ENCODE measurements around the gene KICS2. TPM values are rescaled to one million over a fixed set of nuclear protein-coding genes. Genes with fewer than 3 reads are reported as not detected.

Gene KICS2
- total RNA-seq, 1 experiment from 2014 or later: 8.6 TPM

DNA sequence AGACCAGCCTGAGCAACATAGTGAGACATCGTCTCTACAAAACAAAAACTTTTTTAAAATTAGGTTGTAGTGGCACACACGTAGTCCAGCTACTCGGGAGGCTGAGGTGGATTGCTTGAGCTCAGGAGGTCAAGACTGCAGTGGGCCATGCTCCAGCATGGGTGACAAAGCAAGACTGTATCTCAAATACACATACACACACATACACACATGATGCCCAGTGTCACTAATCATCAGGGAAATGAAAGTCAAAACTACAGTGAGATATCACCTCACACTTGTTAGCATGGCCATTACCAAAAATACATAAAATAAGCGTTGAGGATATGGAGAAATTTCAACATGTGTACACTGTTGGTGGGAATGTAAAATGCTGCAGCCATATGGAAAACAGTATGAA, 33.2 kb upstream of the KICS2 start:
- no peaks in the 10 kb centered on the region for H3K4me1 Mint-ChIP-seq (ENCODE audit: low read depth, unreplicated experiment)
- DNase-seq: no peak
- no peak overlapping the region for H3K4me3 Mint-ChIP-seq (ENCODE audit: unreplicated experiment)
- no TSS peak for BruUV-seq (replicated peaks)
- Histone ChIP-seq H3K4me1 (no peaks in the 10 kb centered on the region), H3K36me3 (ENCODE audit: control insufficient read depth, insufficient read depth, low read length) (no peaks in the 10 kb centered on the region), H3K27me3 (replicated peaks; ENCODE audit: control insufficient read depth, insufficient read depth, low read length) (no peaks in the 10 kb centered on the region), H3K9me3 (no peaks in the 10 kb centered on the region), H3K4me3 (ENCODE audit: low read depth, low read length) (no peak overlapping the region)
- H3K36me3 Mint-ChIP-seq (ENCODE audit: insufficient read depth, unreplicated experiment): no peaks in the 10 kb centered on the region
- no peaks in the 10 kb centered on the region for H3K27me3 Mint-ChIP-seq (ENCODE audit: insufficient read depth, unreplicated experiment)
- no peak overlapping the region for H3K27ac Mint-ChIP-seq (ENCODE audit: unreplicated experiment)
- TF ChIP-seq, protein P1, sequence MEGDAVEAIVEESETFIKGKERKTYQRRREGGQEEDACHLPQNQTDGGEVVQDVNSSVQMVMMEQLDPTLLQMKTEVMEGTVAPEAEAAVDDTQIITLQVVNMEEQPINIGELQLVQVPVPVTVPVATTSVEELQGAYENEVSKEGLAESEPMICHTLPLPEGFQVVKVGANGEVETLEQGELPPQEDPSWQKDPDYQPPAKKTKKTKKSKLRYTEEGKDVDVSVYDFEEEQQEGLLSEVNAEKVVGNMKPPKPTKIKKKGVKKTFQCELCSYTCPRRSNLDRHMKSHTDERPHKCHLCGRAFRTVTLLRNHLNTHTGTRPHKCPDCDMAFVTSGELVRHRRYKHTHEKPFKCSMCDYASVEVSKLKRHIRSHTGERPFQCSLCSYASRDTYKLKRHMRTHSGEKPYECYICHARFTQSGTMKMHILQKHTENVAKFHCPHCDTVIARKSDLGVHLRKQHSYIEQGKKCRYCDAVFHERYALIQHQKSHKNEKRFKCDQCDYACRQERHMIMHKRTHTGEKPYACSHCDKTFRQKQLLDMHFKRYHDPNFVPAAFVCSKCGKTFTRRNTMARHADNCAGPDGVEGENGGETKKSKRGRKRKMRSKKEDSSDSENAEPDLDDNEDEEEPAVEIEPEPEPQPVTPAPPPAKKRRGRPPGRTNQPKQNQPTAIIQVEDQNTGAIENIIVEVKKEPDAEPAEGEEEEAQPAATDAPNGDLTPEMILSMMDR (IDR thresholded peaks at IDR 0.05; ENCODE audit: insufficient read depth in 1 of 2, low read depth in 1 of 2, low read length in 1 of 2, severe bottlenecking in 1 of 2, unreplicated experiment in 1 of 2): no peak
- ChIA-PET POLR2A (no interaction called here), CTCF (interaction anchor here (1.8 kb wide), 1 partner anchor 416 kb away, joined by 6 read pairs; no protein-coding TSS in a partner anchor)
- intact Hi-C loops (cut with micrococcal nuclease; ENCODE audit: unreplicated experiment): loop anchor here (5.0 kb wide), 1 partner anchor 73 kb away; no protein-coding TSS in a partner anchor
- H3K9me3 Mint-ChIP-seq (ENCODE audit: unreplicated experiment): no peaks in the 10 kb centered on the region

DNA sequence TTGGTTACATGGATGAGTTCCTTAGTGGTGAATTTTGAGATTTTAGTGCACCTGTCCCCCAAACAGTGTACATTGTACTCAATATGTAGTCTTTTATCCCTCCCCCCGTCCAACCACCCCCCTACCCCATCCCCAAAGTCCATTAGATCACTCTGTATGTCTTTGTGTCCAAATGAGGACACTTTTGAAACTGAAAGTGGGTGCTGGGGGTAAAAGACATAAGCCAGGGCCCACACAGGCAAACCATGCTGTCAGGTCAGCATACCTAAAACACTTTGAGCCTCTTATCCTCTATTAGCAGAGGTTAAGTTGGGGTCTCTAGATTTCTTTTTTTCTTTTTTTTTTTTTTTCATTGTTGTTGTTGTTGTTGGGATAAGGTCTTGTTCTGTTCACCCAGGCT, 31.3 kb upstream of the KICS2 start:
- Mint-ChIP-seq H3K36me3 (ENCODE audit: insufficient read depth, unreplicated experiment) (no peaks in the 10 kb centered on the region), H3K27me3 (ENCODE audit: insufficient read depth, unreplicated experiment) (no peaks in the 10 kb centered on the region), H3K4me3 (ENCODE audit: unreplicated experiment) (no peak overlapping the region), H3K27ac (ENCODE audit: unreplicated experiment) (no peak overlapping the region), H3K9me3 (ENCODE audit: unreplicated experiment) (no peaks in the 10 kb centered on the region), H3K4me1 (ENCODE audit: low read depth, unreplicated experiment) (no peaks in the 10 kb centered on the region)
- ChIA-PET POLR2A (no interaction called here), CTCF (no interaction called here)
- no peak for DNase-seq
- TF ChIP-seq, protein P1 (IDR thresholded peaks at IDR 0.05; ENCODE audit: insufficient read depth in 1 of 2, low read depth in 1 of 2, low read length in 1 of 2, severe bottlenecking in 1 of 2, unreplicated experiment in 1 of 2): no peak
- Histone ChIP-seq H3K4me1 (no peaks in the 10 kb centered on the region), H3K9me3 (no peaks in the 10 kb centered on the region), H3K27me3 (replicated peaks; ENCODE audit: control insufficient read depth, insufficient read depth, low read length) (no peaks in the 10 kb centered on the region), H3K4me3 (ENCODE audit: low read depth, low read length) (no peak overlapping the region), H3K36me3 (ENCODE audit: control insufficient read depth, insufficient read depth, low read length) (no peaks in the 10 kb centered on the region)
- intact Hi-C loops (cut with micrococcal nuclease; ENCODE audit: unreplicated experiment): no loop called here
- no TSS peak for BruUV-seq (replicated peaks)

DNA sequence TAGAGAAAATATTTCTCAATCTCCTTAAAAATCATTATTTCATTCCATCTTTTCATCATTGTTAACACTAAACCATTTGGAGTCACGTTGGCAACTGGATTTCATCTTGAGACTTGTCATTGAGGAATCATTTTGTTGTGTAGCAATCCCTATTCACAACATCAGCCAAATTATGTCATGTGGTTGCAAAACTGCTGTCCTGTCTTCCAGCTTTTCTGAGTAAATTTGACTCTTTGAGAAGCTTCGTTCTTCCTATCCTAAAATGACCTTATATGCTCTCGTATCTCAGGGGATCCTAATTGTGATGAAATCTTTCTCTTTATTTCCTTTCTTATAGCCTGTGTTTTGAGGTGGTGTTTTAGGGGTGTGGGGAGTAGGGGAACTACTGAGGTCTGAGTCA, 30.6 kb upstream of the KICS2 start:
- DNase-seq: no peak
- Histone ChIP-seq H3K4me1 (no peaks in the 10 kb centered on the region), H3K9me3 (no peaks in the 10 kb centered on the region), H3K27me3 (replicated peaks; ENCODE audit: control insufficient read depth, insufficient read depth, low read length) (no peaks in the 10 kb centered on the region), H3K4me3 (ENCODE audit: low read depth, low read length) (no peak overlapping the region), H3K36me3 (ENCODE audit: control insufficient read depth, insufficient read depth, low read length) (no peaks in the 10 kb centered on the region)
- Mint-ChIP-seq H3K27ac (ENCODE audit: unreplicated experiment) (no peak overlapping the region), H3K4me1 (ENCODE audit: low read depth, unreplicated experiment) (no peaks in the 10 kb centered on the region), H3K9me3 (ENCODE audit: unreplicated experiment) (no peaks in the 10 kb centered on the region), H3K4me3 (ENCODE audit: unreplicated experiment) (no peak overlapping the region), H3K27me3 (ENCODE audit: insufficient read depth, unreplicated experiment) (no peaks in the 10 kb centered on the region), H3K36me3 (ENCODE audit: insufficient read depth, unreplicated experiment) (no peaks in the 10 kb centered on the region)
- TF ChIP-seq, protein P1 (IDR thresholded peaks at IDR 0.05; ENCODE audit: insufficient read depth in 1 of 2, low read depth in 1 of 2, low read length in 1 of 2, severe bottlenecking in 1 of 2, unreplicated experiment in 1 of 2): no peak
- intact Hi-C loops (cut with micrococcal nuclease; ENCODE audit: unreplicated experiment): no loop called here
- no TSS peak for BruUV-seq (replicated peaks)
- ChIA-PET POLR2A (no interaction called here), CTCF (no interaction called here)
